Mucosa of rectum (tissue), 2 donors: ENCODE measurements around the gene MC3R.

Source experiments
- H3K27ac ChIP-seq, 2 donors: one replicate each; pipeline ENCODE4 v1.7.0; 2013; ENCODE audit warnings: inconsistent platforms in 2 of 2, low read depth in 2 of 2, low read length in 2 of 2
- H3K27me3 ChIP-seq, 2 donors: one replicate each; pipeline ENCODE4 v1.7.0; 2013; ENCODE audit warnings: low read length in 2 of 2; ENCODE audit not compliant: control insufficient read depth in 2 of 2, insufficient read depth in 2 of 2
- H3K36me3 ChIP-seq, 2 donors: one replicate each; pipeline ENCODE4 v1.7.0; 2013; ENCODE audit warnings: low read length in 2 of 2; ENCODE audit not compliant: control insufficient read depth in 2 of 2, insufficient read depth in 2 of 2
- H3K4me1 ChIP-seq, 2 donors: one replicate each; pipeline ENCODE4 v1.7.0; 2013; ENCODE audit warnings: low read length in 2 of 2, mild to moderate bottlenecking in 1 of 2; ENCODE audit not compliant: control insufficient read depth in 2 of 2, insufficient read depth in 2 of 2
- H3K4me3 ChIP-seq, 2 donors: one replicate each; pipeline ENCODE4 v1.7.0; 2013; ENCODE audit warnings: low read length in 2 of 2
- H3K9ac ChIP-seq, 2 donors: one replicate each; pipeline ENCODE4 v1.7.0; 2013; ENCODE audit warnings: low read length in 2 of 2, low read depth in 1 of 2, mild to moderate bottlenecking in 1 of 2
- H3K9me3 ChIP-seq, 2 donors: one replicate each; pipeline ENCODE4 v1.7.0; 2013; ENCODE audit warnings: low read length in 2 of 2; ENCODE audit not compliant: control insufficient read depth in 2 of 2
- donor health status: healthy.
- donor health status: Normal muscosa, but diverticular disease.

Gene MC3R

GRCh38 chr20:56247954-56248782 is at the start of gene MC3R:
Gene MC3R, plus strand, starts transcription at chr20:56248732. Its CDS starts 112 bp downstream, at chr20:56248844.
- peaks cover 9 to 19% of the 10 kb centered on the region in 2 donors for H3K27me3 ChIP-seq
- no peak within 1 kb of the TSS for H3K9ac ChIP-seq
- no peak within 1 kb of the TSS for H3K4me3 ChIP-seq
- H3K36me3 ChIP-seq: no peaks in the 10 kb centered on the region
- H3K4me1 ChIP-seq: no peaks in the 10 kb centered on the region
- no peaks in the 10 kb centered on the region for H3K9me3 ChIP-seq
- H3K27ac ChIP-seq: no peak within 1 kb of the TSS

- Histone ChIP-seq H3K9ac (no peak overlapping the region), H3K27ac (no peak overlapping the region), H3K27me3 (no peaks in the 10 kb centered on the region), H3K9me3 (peaks cover 0 to 5% of the 10 kb centered on the region in 2 donors), H3K4me3 (no peak overlapping the region), H3K4me1 (no peaks in the 10 kb centered on the region), H3K36me3 (no peaks in the 10 kb centered on the region)
These were observed 48.1 kb upstream of the MC3R start for GRCh38 chr20:56200456-56200855.

GRCh38 chr20:56202493-56203077 is 45.9 kb upstream of the MC3R start:
- Histone ChIP-seq H3K9me3 (peaks cover 0 to 5% of the 10 kb centered on the region in 2 donors), H3K36me3 (no peaks in the 10 kb centered on the region), H3K4me3 (no peak overlapping the region), H3K4me1 (no peaks in the 10 kb centered on the region), H3K9ac (no peak overlapping the region), H3K27ac (no peak overlapping the region), H3K27me3 (no peaks in the 10 kb centered on the region)

- Histone ChIP-seq H3K36me3 (no peaks in the 10 kb centered on the region), H3K9me3 (peaks cover 0 to 5% of the 10 kb centered on the region in 2 donors), H3K9ac (no peak overlapping the region), H3K4me1 (no peaks in the 10 kb centered on the region), H3K27ac (no peak overlapping the region), H3K27me3 (no peaks in the 10 kb centered on the region), H3K4me3 (no peak overlapping the region)
These were observed 44.3 kb upstream of the MC3R start for GRCh38 chr20:56204206-56204605.

GRCh38 chr20:56205346-56205745 is 43.2 kb upstream of the MC3R start:
- Histone ChIP-seq H3K4me3 (no peak overlapping the region), H3K4me1 (no peaks in the 10 kb centered on the region)

DNA sequence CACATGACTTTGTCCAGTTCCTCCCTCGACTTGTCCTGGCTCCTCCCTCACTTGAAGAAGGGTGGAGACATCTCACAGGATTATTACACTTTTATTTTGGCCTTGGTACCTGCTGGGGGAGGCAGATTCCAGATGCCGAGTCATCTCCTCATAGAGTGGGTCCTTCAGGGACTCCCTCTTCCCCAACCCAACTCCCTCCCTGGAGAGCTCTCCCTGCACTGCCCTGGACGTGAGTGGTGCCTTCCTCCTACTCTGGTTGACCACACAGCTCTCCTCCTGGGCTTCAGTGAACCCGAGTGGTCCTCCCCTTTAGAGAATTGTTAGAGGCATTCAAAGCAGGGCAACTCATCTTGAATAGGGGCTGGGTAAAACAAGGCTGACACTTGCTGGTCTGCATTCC is 40.9 kb upstream of the MC3R start:
- H3K27ac ChIP-seq: no peak overlapping the region
- no peaks in the 10 kb centered on the region for H3K9me3 ChIP-seq
- H3K27me3 ChIP-seq: no peaks in the 10 kb centered on the region
- H3K9ac ChIP-seq: no peak overlapping the region
- no peaks in the 10 kb centered on the region for H3K4me1 ChIP-seq
- H3K36me3 ChIP-seq: no peaks in the 10 kb centered on the region
- H3K4me3 ChIP-seq: no peak overlapping the region

More at GRCh38 chr20:56205346-56205745, 43.2 kb upstream of the MC3R start:
- no peak overlapping the region for H3K27ac ChIP-seq
- peaks cover 0 to 3% of the 10 kb centered on the region in 2 donors for H3K9me3 ChIP-seq
- no peaks in the 10 kb centered on the region for H3K36me3 ChIP-seq
- H3K27me3 ChIP-seq: no peaks in the 10 kb centered on the region
- no peak overlapping the region for H3K9ac ChIP-seq

DNA sequence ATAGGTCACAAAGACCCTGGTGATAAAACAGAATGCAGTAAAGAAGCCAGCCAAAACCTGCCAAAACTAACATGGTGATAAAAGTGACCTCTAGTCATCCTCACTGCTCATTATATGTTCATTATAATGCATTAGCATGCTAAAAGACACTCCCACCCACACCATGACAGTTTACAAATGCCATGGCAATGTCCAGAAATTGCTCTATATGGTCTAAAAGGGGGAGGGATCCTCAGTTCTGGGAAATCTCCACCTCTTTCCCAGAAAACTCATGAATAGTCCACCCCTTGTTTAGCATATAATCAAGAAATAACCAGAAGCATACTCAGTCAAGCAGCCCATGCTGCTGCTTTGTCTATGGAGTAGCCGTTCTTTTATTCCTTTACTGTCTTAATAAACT is 40.4 kb upstream of the MC3R start:
- Histone ChIP-seq H3K36me3 (no peaks in the 10 kb centered on the region), H3K27ac (no peak overlapping the region), H3K9me3 (no peaks in the 10 kb centered on the region), H3K27me3 (no peaks in the 10 kb centered on the region), H3K4me1 (no peaks in the 10 kb centered on the region), H3K4me3 (no peak overlapping the region), H3K9ac (no peak overlapping the region)

GRCh38 chr20:56211051-56211450 is 37.5 kb upstream of the MC3R start:
- Histone ChIP-seq H3K27ac (no peak overlapping the region), H3K9me3 (no peaks in the 10 kb centered on the region), H3K4me3 (no peak overlapping the region), H3K36me3 (no peaks in the 10 kb centered on the region), H3K27me3 (peaks cover 0 to 3% of the 10 kb centered on the region in 2 donors), H3K4me1 (no peaks in the 10 kb centered on the region), H3K9ac (no peak overlapping the region)

DNA sequence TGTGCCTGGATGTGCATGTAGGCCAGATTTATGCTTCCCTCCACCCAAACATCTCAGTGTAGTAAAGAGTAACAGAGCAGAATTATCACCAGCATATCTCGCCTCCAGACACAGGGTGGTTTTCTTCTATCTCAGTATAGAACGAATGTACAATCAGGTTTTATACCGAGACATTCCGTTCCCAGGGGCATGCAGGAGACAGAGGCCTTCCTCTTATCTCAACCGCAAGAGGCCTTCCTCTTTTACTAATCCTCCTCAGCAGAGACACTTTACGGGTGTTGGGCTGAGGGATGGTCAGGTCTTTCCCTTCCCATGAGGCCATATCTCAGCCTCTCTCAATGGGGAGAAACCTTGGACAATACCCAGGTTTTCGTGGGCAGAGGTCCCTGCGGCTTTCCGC is 36.4 kb upstream of the MC3R start:
- Histone ChIP-seq H3K27me3 (peaks cover 0 to 3% of the 10 kb centered on the region in 2 donors), H3K9me3 (no peaks in the 10 kb centered on the region), H3K36me3 (no peaks in the 10 kb centered on the region), H3K4me3 (no peak overlapping the region), H3K9ac (no peak overlapping the region), H3K4me1 (no peaks in the 10 kb centered on the region), H3K27ac (no peak overlapping the region)

GRCh38 chr20:56213321-56213720 is 35.2 kb upstream of the MC3R start:
- H3K27me3 ChIP-seq: peaks cover 0 to 3% of the 10 kb centered on the region in 2 donors
- H3K36me3 ChIP-seq: no peaks in the 10 kb centered on the region
- no peaks in the 10 kb centered on the region for H3K9me3 ChIP-seq
- no peak overlapping the region for H3K9ac ChIP-seq
- H3K4me3 ChIP-seq: no peak overlapping the region
- no peaks in the 10 kb centered on the region for H3K4me1 ChIP-seq
- H3K27ac ChIP-seq: no peak overlapping the region
